ENCODE results near the gene SNRNP70.
"Not testable (repeated sequence)": the region's sequence is repeated elsewhere in the genome, so short reads cannot be mapped to it uniquely, and the experiment has no call there.

SNRNP70 gene

GRCh38 chr19:49064768-49065611, 20.3 kb upstream of the SNRNP70 start, which contains the start of gene NTF4:
NTF4 (minus strand) TSS chr19:49064818; CDS start chr19:49061997, 2,821 bp downstream.
- no peak for DNase-seq

- DNase-seq: no peak
These were observed 19.2 kb upstream of the SNRNP70 start for GRCh38 chr19:49065905-49066512.

- no peak for DNase-seq
These were observed 17.7 kb upstream of the SNRNP70 start for GRCh38 chr19:49067554-49067953.

DNA sequence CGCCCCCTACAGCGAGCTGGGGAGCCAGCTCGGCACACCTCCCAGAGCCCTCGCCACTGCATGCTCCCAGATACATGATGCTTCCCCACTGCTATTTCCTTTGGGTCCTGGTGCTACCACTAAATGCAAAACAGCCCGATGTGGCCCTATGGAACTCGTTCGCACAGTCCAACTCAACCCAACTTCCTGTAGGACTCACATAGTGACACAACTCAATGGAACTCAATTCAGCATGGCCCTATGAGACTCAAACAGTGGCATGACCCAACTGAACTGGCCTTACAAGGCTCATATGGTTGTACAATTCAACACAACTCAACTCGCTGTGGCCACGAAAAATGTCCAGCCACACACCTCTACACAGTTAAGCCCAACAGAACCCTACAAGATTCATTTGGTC, 16.2 kb upstream of the SNRNP70 start:
- DNase-seq: no peak

GRCh38 chr19:49070416-49070815, 14.8 kb upstream of the SNRNP70 start:
- no peak for DNase-seq

DNA sequence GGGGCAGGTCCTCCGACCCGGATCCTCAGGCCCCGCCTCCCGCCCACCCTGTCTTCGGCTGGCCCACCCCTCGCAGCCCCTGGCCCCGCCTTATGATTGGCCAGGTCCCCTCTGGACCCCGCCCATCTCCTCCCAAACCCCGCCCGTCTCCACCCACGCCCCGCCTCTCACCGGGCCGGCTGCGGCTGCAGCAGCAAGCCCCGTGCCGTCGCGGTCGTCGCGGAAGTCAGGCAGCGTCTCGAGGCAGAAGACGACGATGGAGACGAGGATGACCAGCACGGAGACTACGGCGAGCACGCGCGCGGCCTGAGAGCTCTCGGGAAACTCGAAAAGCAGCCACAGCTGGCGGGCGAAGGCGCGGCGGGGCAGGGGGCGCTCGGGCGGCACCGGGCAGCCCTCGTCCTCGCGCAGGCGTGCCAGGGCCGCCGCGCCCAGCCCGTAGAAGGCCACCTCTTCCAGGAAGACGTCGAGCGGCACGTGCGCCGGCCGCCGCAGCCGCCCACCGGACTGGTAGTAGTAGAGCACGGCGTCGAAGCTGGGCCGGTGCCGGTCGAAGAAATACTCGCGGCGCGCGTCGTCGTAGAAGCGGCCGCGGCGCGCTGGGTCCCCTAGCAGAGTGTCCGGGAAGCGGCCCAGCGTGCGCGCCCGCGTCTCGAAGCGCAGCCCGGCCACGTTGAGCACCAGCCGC, 13.2 kb upstream of the SNRNP70 start:
- peak in 1 of 5 donors; percentile 11 for DNase-seq

GRCh38 chr19:49073514-49074378, 11.5 kb upstream of the SNRNP70 start:
- DNase-seq: no peak

GRCh38 chr19:49074869-49075268, 10.4 kb upstream of the SNRNP70 start:
- not testable (repeated sequence) for DNase-seq

- DNase-seq: no peak
These were observed 4.9 kb upstream of the SNRNP70 start for GRCh38 chr19:49080392-49080791.

GRCh38 chr19:49081273-49081672, 4.0 kb upstream of the SNRNP70 start:
- no peak for DNase-seq

- no peak for DNase-seq
These were observed 838 bp upstream of the SNRNP70 start for GRCh38 chr19:49084206-49085019.

DNA sequence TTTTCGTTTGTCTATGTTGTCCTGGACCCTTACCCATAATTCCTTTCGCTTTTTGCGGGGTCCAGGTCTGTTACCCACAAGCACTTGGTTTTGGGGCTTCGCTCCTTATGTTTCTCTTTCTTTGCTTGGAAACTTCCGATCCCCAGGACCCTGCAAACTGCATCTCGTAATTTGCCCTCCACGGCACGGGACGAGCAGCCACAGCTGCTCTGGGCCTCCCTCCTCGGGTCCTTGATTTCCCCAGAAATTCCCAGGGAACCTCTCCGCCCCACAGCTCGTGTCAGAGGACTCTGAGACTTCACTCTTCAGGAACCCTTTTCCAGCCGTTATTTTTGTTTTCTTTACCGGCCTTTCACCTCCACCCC, 599 bp downstream of the SNRNP70 start:
- DNase-seq: no peak

- no peak for DNase-seq
These were observed 1.0 kb downstream of the SNRNP70 start for GRCh38 chr19:49086296-49086695.

- DNase-seq: no peak
These were observed 6.3 kb downstream of the SNRNP70 start for GRCh38 chr19:49091391-49092038.

DNA sequence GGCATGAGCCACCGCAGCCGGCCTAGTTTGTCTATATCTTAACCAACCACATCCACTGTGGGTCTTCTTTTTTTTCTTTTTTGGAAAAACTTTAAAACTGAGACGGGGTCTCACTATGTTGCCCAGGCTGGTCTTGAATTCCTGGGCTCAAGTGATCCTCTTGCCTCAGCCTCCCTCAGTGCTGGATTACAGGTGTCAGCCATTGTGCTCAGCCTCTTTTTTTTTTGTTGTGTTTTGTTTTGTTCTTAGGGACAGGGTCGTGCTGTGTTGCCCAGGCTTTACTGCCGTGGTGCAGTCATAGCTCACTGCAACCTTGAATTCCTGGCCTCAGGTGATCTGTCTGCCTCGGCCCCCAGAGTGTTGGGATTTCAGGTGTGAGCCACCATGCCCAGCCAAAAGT, 7.4 kb downstream of the SNRNP70 start:
- no peak for DNase-seq

GRCh38 chr19:49094505-49095482, 9.5 kb downstream of the SNRNP70 start:
- DNase-seq: no peak

- DNase-seq: peak; percentile 36 to 74 (median 60)
These were observed 12.4 kb downstream of the SNRNP70 start for GRCh38 chr19:49097453-49098288.

- no peak for DNase-seq
These were observed 13.5 kb downstream of the SNRNP70 start for GRCh38 chr19:49098795-49099194.

DNA sequence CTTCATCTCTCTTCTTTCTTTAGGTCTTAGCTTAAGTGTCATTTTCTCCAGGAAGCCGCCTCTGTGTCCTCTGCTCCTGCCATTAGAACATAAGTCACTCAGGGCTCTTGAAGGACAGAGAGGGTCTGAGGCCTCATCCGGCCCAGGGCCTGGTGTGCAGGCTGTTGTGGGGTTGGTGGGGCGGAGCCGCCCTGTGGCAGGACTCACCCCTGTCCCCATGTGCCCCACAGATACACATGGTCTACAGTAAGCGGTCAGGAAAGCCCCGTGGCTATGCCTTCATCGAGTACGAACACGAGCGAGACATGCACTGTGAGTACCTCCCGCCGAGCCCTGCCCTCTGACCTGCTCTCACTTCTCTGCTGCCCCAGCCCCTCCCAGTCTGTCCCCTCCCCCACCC, 15.9 kb downstream of the SNRNP70 start:
- no peak for DNase-seq
